ENCODE results near the gene RDX. TPM values are rescaled to one million over a fixed set of nuclear protein-coding genes. Genes with fewer than 3 reads are reported as not detected.

Gene RDX
- total and polyA plus RNA-seq, 9 of the 15 experiments (the other 6 are each of a cell fraction or from before 2014, with no cell fraction given) = 35.6 to 62.1 (median 54.3) TPM

DNA sequence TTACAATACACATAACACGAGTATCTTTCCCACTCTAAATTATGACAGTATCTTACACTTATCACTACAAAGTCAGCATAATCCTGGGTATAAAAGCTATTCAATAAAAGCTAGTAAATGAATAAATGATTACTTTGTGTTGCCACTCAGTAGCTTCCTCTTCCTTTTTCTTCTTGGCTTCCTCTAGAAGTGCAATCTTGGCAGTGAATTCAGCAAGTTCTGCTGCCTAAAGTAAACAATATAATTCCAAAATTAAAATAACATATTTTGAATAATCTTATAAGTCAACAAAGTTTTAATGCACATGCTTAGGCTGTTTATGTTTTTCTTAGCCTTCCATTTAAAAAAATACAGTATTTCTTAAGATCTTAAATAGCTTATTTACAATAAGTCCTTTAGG, 60.4 kb downstream of the RDX start:
- 0 out of 3 replicates have a peak, but pooled peaks cover 3% of the 10 kb centered on the region for H3K79me2 ChIP-seq (ENCODE audit: control insufficient read depth, insufficient read depth, low read length)
- no peaks in the 10 kb centered on the region for H3K4me1 ChIP-seq (replicated peaks in 1 of 2; ENCODE audit: control insufficient read depth in 2 of 2, insufficient read depth in 2 of 2, low read length in 2 of 2)
- H3K4me3 ChIP-seq = no peak overlapping the region
- no peak for ATAC-seq
- in situ Hi-C loops (cut with MboI) = no loop called here
- H3K9ac ChIP-seq (ENCODE audit: insufficient read depth in 1 of 2, low read depth in 2 of 2, low read length in 2 of 2) = no peak overlapping the region
- 82% methylated on average over 1 of the region's 1 CpG for WGBS (ENCODE audit: insufficient coverage, low coverage, missing lambda C conversion rate)
- H2AFZ ChIP-seq (ENCODE audit: low read depth, low read length) = no peak overlapping the region
- H3K27me3 ChIP-seq (ENCODE audit: control insufficient read depth in 2 of 2, insufficient read depth in 2 of 2, low read length in 2 of 2) = no peaks in the 10 kb centered on the region
- no peak overlapping the region for H3K4me2 ChIP-seq (ENCODE audit: insufficient read depth, low read length)
- intact Hi-C loops (cut with micrococcal nuclease) = no loop called here
- CTCF ChIA-PET (ENCODE audit: low intra/inter-chr PET ratio) = no interaction called here
- H4K20me1 ChIP-seq (replicated peaks; ENCODE audit: control insufficient read depth, insufficient read depth, low read length) = no peaks in the 10 kb centered on the region
- no peak overlapping the region for H3K27ac ChIP-seq (ENCODE audit: extremely low read depth, low read depth, low read length)
- BruUV-seq (replicated peaks) = no TSS peak
- no peaks in the 10 kb centered on the region for H3K9me1 ChIP-seq (ENCODE audit: control insufficient read depth, insufficient read depth, low read length)
- no peak for DNase-seq (ENCODE audit: extremely low read depth in 1 of 4, low spot score in 3 of 4)
- H3K9me3 ChIP-seq (replicated peaks; ENCODE audit: control insufficient read depth, insufficient read depth, low read depth, low read length) = no peaks in the 10 kb centered on the region
- H3K36me3 ChIP-seq (ENCODE audit: control insufficient read depth, insufficient read depth, low read length) = peaks cover 76% of the 10 kb centered on the region
- FAIRE-seq = no peak
- POLR2A ChIA-PET = interaction anchor here (0.5 to 0.9 kb wide), 2 partner anchors 11 to 17 kb away, joined by 3 to 4 read pairs; no protein-coding TSS in a partner anchor
- TF ChIP-seq BDP1 (IDR thresholded peaks at IDR 0.05; ENCODE audit: insufficient read depth, insufficient read length) = no peak
- no peak for TF ChIP-seq PRMT5 (CRISPR knock-in tag; IDR thresholded peaks at IDR 0.05)
- no peak for TF ChIP-seq SREBF2 (CRISPR knock-in tag; IDR thresholded peaks at IDR 0.05)
- no peak for TF ChIP-seq ZNF830 (CRISPR knock-in tag; IDR thresholded peaks at IDR 0.05)
- no peak for TF ChIP-seq HOMEZ (CRISPR knock-in tag; IDR thresholded peaks at IDR 0.05)
- TF ChIP-seq NONO (IDR thresholded peaks at IDR 0.05; ENCODE audit: low read depth in 2 of 2, low read length in 1 of 2) = no peak
- TF ChIP-seq SIX5 (IDR thresholded peaks at IDR 0.05; ENCODE audit: borderline replicate concordance in 1 of 2, insufficient read depth in 1 of 2, low read depth in 1 of 2, low read length in 2 of 2) = no peak
- no peak for TF ChIP-seq HIVEP1 (CRISPR knock-in tag; IDR thresholded peaks at IDR 0.05)
- TF ChIP-seq SMC3 (conservative IDR thresholded peaks at IDR 0.05; ENCODE audit: insufficient read depth, low read depth, low read length) = no peak
- TF ChIP-seq BRCA1 (IDR thresholded peaks at IDR 0.05) = no peak
- TF ChIP-seq BRCA1 (CRISPR knock-in tag; IDR thresholded peaks at IDR 0.05) = no peak
- TF ChIP-seq PCBP1 (IDR thresholded peaks at IDR 0.05; ENCODE audit: low read depth, low read length, poor library complexity, severe bottlenecking) = no peak
- TF ChIP-seq SIRT6 (IDR thresholded peaks at IDR 0.05; ENCODE audit: low read depth, low read length) = no peak
- no peak for TF ChIP-seq XRCC5 (IDR thresholded peaks at IDR 0.05; ENCODE audit: low read depth, low read length)
- TF ChIP-seq RERE (CRISPR knock-in tag; IDR thresholded peaks at IDR 0.05; ENCODE audit: borderline replicate concordance) = no peak
- no peak for TF ChIP-seq MCM7 (IDR thresholded peaks at IDR 0.05)
- TF ChIP-seq YBX1 (IDR thresholded peaks at IDR 0.05) = no peak
- TF ChIP-seq TSC22D4 (tag; IDR thresholded peaks at IDR 0.05) = no peak
- no peak for TF ChIP-seq ZNF507 (tag; conservative IDR thresholded peaks at IDR 0.05)

Data from K562 (cell line).